ENCODE data around the gene C12orf76.
A peak's percentile ranks its signal among the peaks of the same experiment; 100 is the strongest.

The C12orf76 gene

DNA sequence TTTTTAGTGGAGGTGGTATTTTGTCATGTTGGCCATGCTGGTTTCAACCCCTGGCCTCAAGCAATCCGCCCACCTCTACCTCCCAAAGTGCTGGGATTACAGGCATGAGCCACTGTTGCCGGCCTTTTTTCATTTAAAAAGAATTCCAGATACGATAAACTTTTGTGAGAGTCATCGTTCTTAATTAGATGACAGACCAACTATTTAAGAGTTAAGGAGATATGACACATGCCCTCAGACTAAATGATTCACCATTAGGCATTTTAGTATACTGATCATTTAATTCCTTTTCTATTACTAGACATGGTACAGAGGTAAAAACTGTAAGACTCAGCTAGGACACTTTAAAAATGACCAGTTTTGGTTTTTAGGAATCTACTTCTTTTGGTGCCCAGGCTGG, 46.7 kb downstream of the C12orf76 start:
- peak overlapping the region; percentile 100 for H3K4me3 Mint-ChIP-seq
- peaks cover 44% of the 10 kb centered on the region for H3K4me1 Mint-ChIP-seq
- DNase-seq (ENCODE audit: low spot score in 2 of 2) (no peak), ATAC-seq (ENCODE audit: low read depth) (no peak)
- H3K36me3 Mint-ChIP-seq: peaks cover 13% of the 10 kb centered on the region
- H3K9me3 Mint-ChIP-seq: no peaks in the 10 kb centered on the region
- H3K27me3 Mint-ChIP-seq: no peaks in the 10 kb centered on the region
- H3K27ac Mint-ChIP-seq: peak overlapping the region; percentile 99

DNA sequence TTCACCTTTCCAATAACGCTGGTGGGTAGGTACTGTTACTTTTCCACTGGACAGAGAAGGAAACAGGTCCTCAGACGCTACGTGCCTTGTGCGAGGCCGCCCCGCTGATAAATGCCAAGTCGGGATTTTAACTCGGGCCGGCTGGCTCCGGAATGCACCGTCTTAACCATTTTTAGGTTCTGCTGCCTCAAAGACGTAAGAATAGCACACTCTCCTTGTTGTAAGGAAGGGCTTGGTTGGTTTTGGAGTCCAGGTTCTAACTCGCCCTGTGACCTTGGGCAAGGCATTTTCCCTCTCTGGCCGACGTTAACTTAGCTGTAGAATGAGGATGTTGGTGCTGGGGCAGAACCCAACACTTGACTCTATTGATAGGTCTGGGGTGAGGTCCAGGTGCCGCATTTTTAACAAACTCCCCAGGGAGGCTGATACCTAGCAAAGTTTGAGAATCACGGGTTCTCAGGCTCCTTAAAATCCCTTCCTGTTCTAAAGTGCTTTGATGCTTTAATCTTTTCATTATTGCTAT, 48.3 kb downstream of the C12orf76 start:
- ATAC-seq (ENCODE audit: low read depth) (peak; percentile 18), DNase-seq (ENCODE audit: low spot score in 2 of 2) (peak in 1 of 2 donors; percentile 43)
- Mint-ChIP-seq H3K27ac (peak overlapping the region; percentile 99), H3K27me3 (no peaks in the 10 kb centered on the region), H3K36me3 (peaks cover 7% of the 10 kb centered on the region), H3K4me1 (peaks cover 39% of the 10 kb centered on the region), H3K9me3 (no peaks in the 10 kb centered on the region), H3K4me3 (peak overlapping the region; percentile 100)

DNA sequence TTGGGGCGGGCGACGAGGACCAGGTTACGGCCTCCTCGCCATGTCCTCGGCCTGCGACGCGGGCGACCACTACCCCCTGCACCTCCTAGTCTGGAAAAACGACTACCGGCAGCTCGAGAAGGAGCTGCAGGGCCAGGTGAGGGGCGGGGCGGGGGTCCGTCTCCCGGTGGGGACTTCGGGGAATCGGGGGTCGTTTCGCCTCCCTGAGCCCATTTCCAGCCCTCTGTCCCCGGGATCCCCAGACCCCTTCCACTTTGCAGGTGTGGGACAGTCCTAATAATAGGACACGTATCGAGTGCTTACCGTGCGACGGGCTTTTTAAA, 48.7 kb downstream of the C12orf76 start:
- Mint-ChIP-seq H3K9me3 (no peaks in the 10 kb centered on the region), H3K4me3 (peak overlapping the region; percentile 100)
- no peak for ATAC-seq (ENCODE audit: low read depth)

DNA sequence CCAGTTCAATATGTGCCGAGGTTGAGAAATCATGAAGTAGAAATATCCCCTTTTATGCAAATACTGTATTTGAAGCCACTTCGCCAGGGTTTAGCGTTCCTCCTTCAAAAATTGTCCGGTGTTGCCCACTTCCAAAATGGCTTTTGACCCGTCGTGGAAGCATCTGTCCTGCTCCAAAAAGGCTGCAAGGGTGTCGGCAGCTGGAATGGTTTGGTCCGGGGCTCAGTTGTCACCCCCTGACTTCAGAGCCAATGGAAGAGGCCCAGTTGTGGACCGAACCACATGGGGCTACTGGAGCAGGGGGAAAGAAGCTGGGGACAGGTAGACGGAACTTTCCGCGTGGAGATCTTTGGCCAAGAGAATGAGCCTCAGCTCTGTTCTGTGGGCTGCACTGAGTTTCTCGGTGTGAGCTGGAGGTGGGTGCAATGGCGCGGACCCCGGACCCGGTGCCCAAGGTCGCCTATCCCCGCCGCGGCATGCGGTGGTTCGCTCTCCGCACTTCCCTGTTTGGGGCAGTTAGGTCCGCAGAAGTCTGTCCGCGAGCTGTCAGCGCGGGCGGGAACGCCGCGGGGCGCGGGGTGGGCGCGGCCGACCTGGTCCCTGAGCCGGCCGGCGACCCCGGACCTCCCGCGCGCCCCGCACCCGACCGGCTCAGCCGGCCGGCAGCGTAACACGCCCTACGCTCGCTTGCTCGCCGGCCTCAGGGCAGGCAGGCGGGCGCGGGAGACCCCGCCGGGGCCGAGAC, 49.2 kb downstream of the C12orf76 start, which contains the start of gene ANKRD13A:
TSS of gene ANKRD13A (plus strand) at position 527 of the 745 bp plus-strand sequence. CDS start 259 bp downstream, outside the sequence.
- Mint-ChIP-seq H3K27ac (peak within 1 kb of the TSS; percentile 99), H3K36me3 (peaks cover 7% of the 10 kb centered on the region), H3K27me3 (no peaks in the 10 kb centered on the region), H3K9me3 (no peaks in the 10 kb centered on the region), H3K4me3 (peak within 1 kb of the TSS; percentile 100), H3K4me1 (peaks cover 41% of the 10 kb centered on the region)
- DNase-seq (ENCODE audit: low spot score in 2 of 2) (peak; percentile 90 to 94), ATAC-seq (ENCODE audit: low read depth) (peak; percentile 56)

More for the DNA sequence above, 48.7 kb downstream of the C12orf76 start:
- Mint-ChIP-seq H3K4me1 (peaks cover 40% of the 10 kb centered on the region), H3K27me3 (no peaks in the 10 kb centered on the region), H3K27ac (peak overlapping the region; percentile 99), H3K36me3 (peaks cover 7% of the 10 kb centered on the region)
- no peak for DNase-seq (ENCODE audit: low spot score in 2 of 2)

DNA sequence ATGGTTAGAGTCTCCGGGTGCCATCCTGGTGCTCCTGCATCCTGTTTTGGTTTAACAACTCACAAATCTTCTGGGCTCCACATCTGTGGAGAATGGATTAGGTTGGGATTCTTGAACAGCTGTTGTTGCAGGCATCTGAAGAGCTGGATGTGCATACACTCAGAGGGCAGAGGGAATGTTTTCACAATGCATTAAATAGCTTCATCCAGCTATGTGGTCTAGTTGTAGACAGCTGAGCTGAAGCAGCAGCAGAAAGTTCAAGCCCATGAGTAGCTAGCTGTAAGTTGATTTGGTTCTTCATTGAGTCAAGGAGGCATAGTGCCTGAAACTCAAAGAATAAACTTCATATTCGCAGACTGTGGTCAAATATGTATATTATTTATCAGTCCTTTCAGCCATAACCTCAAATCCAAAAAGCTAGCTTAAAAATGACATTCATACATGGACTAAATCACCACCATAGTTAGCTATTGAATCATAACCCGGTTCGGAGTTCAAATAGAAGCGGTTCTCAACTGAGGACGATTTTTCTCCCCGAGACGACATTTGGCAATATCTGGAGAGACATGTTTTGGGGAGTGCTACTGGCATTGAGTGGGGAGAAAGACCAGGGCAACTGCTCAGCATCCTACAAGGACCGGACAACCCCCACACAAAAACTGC, 50.0 kb downstream of the C12orf76 start:
- Mint-ChIP-seq H3K9me3 (no peaks in the 10 kb centered on the region), H3K4me1 (peaks cover 38% of the 10 kb centered on the region), H3K27me3 (no peaks in the 10 kb centered on the region), H3K4me3 (peak overlapping the region; percentile 97), H3K27ac (peak overlapping the region; percentile 99), H3K36me3 (peaks cover 5% of the 10 kb centered on the region)
- DNase-seq (ENCODE audit: low spot score in 2 of 2) (no peak), ATAC-seq (ENCODE audit: low read depth) (no peak)

DNA sequence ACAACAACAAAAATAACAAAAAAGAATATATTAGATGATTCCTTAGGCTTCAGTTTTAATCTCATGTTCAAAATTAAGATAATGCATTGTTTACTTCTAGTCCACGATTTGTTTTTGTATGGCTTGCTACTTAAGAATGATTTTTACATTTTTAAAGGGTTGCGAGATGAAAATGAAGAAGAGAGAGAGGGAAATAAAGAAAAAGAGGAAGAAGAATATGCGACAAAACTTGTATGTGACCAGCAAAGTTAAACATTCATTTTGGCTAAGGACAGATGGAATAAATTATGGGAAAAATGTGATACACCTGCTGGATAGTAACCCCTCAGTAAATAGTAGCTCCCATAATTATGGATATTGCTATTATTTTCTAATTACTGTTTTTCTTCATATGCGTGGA, 50.9 kb downstream of the C12orf76 start:
- H3K4me3 Mint-ChIP-seq: peak overlapping the region; percentile 41
- H3K36me3 Mint-ChIP-seq: peaks cover 2% of the 10 kb centered on the region
- ATAC-seq (ENCODE audit: low read depth) (no peak), DNase-seq (ENCODE audit: low spot score in 2 of 2) (no peak)
- no peaks in the 10 kb centered on the region for H3K9me3 Mint-ChIP-seq
- H3K27me3 Mint-ChIP-seq: no peaks in the 10 kb centered on the region
- peak overlapping the region; percentile 21 for H3K27ac Mint-ChIP-seq
- peaks cover 35% of the 10 kb centered on the region for H3K4me1 Mint-ChIP-seq

DNA sequence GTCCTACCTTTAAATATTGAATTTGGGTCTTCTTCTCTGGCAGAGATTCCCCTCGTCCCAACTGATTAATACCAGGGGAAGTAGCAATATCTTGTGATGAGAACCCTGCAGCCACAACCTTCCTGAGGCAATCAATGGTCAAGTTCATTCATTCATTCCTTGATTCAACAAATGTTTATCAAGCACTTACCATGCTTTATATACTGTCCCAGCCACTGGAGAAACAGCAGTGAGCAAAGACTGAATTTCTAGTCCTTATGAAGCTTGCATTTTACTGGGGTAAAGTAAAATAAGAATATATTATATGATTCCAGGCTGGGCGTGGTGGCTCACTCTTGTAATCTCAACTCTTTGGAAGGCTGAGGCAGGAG, 51.9 kb downstream of the C12orf76 start:
- no peaks in the 10 kb centered on the region for H3K9me3 Mint-ChIP-seq
- ATAC-seq (ENCODE audit: low read depth) (no peak), DNase-seq (ENCODE audit: low spot score in 2 of 2) (no peak)
- H3K27ac Mint-ChIP-seq: peak overlapping the region; percentile 90
- peaks cover 35% of the 10 kb centered on the region for H3K4me1 Mint-ChIP-seq
- no peaks in the 10 kb centered on the region for H3K27me3 Mint-ChIP-seq
- peak overlapping the region; percentile 89 for H3K4me3 Mint-ChIP-seq
- H3K36me3 Mint-ChIP-seq: peaks cover 2% of the 10 kb centered on the region

DNA sequence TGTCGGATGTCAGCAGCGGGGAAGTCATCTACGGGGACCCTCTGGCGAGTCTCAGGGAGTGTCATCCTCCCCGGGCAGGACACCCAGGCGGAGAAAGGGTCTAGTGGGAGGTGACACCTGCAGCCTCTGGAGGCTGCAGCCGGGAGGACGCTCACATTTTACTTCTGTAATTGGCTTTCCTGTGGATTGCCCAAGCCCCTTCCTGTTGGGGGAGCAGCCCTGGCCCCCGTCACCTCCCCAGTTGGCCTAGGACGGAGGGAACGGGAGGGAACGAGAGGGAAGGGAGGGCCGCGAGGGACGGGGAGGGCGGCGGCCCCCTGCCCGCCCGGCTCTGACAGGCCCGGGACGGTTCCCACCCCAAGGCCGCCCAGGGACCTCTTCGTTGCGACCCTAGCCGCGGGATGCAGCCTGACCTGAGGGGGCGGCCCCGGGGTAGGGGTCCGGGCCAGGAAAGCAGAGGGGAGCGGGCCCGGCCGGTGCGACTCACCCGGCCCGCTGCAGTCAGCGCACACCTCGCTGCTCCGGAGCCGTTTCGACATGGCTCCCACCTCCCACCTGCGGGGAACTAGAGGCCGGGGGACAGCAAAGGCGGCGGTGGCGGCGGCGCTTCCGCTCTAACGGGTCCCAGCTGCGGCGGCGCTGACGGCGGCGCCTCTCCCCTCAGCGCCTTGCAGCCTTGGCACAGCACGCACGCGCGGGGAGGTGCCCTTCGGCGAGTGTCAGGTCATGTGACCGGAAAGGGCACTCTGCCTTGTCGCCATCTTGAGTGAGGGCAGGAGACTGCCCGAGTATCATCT, 52.4 kb downstream of the C12orf76 start, which contains the start of gene GIT2:
TSS of gene GIT2 (minus strand) at position 683 of the 797 bp plus-strand sequence. CDS start at position 539, 144 bp downstream.
- no peaks in the 10 kb centered on the region for H3K9me3 Mint-ChIP-seq
- peaks cover 2% of the 10 kb centered on the region for H3K36me3 Mint-ChIP-seq
- peak; percentile 85 to 87 for DNase-seq (ENCODE audit: low spot score in 2 of 2)
- H3K4me1 Mint-ChIP-seq: peaks cover 32% of the 10 kb centered on the region
- ATAC-seq (ENCODE audit: low read depth): peak; percentile 69
- H3K27ac Mint-ChIP-seq: peak within 1 kb of the TSS; percentile 90
- no peaks in the 10 kb centered on the region for H3K27me3 Mint-ChIP-seq
- H3K4me3 Mint-ChIP-seq: peak within 1 kb of the TSS; percentile 89

DNA sequence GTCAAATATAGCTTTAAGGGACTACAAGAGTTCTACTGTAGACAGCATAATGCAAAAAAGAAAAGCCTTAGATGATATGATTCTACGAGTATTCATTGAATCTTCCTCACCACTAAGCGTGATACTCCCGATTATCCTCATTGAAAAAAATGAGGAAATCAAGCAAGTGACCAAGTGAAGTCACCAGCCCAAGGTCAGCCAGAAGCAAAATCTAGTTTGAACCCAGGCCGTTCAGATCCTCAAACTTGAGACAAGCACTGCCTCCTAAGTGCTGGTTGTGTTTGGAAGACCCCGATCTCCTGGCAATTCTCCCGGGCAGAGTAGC, 53.0 kb downstream of the C12orf76 start:
- peak overlapping the region; percentile 90 for H3K27ac Mint-ChIP-seq
- DNase-seq (ENCODE audit: low spot score in 2 of 2) (no peak), ATAC-seq (ENCODE audit: low read depth) (no peak)
- H3K27me3 Mint-ChIP-seq: no peaks in the 10 kb centered on the region
- H3K4me3 Mint-ChIP-seq: peak overlapping the region; percentile 89
- H3K36me3 Mint-ChIP-seq: peaks cover 3% of the 10 kb centered on the region
- H3K9me3 Mint-ChIP-seq: no peaks in the 10 kb centered on the region
- H3K4me1 Mint-ChIP-seq: peaks cover 32% of the 10 kb centered on the region

DNA sequence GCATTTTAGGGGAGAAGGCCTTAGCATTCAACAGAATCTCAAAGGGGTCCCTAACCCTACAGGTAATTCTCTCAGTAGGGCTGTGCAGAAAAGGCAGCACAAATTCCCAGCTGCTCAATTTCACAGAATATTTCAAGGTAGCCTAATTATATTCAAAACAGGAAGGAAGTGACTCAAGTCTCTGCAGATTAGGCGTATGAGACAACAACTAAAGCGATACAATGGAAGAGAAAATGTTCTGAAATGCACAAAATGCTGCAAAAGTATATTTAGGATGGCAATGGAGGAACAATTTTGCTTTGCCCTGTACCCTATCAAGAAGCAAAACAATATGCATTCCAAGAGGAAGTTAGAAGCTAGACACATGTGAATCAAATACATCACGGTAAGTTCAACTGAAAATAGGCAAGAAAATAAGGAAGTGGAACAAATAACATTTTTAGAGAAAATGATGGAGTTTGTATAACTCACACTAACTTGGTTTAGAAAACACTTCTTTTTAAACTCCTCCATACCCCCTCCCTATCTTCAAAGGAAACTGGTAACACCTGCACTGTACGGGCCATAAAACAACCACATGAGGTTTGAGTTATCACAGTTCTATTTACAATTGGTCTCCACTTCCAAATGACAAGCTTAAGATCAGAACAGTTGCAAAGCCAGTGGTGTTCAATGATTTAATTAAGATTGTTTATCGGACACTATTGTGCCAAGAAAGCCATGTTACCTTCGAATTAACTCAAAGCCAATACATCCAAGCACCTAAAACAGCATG, 53.7 kb downstream of the C12orf76 start:
- H3K36me3 Mint-ChIP-seq: peaks cover 4% of the 10 kb centered on the region

DNA sequence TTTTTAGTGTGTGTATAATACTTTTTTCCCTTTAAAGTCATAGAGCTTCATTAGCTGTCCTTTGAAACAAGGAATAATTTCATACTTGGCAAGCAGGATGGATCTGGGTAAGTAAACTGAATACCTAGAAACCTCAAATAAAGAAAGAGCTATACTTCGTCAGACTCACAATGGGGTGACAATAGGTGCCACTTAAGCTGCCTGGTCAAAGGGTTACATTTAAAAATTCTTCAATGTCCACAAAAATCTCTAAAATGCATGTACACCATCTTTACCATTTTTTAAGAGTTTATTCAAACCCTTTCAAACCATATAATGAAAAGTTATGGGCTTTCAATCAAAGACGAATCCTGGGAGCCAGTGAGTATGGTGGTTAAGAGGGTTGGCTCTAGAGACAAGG, 55.2 kb downstream of the C12orf76 start:
- Mint-ChIP-seq H3K4me1 (peaks cover 27% of the 10 kb centered on the region), H3K9me3 (no peaks in the 10 kb centered on the region), H3K4me3 (no peak overlapping the region), H3K27ac (peak overlapping the region; percentile 38), H3K27me3 (no peaks in the 10 kb centered on the region), H3K36me3 (peaks cover 8% of the 10 kb centered on the region)
- ATAC-seq (ENCODE audit: low read depth) (no peak), DNase-seq (ENCODE audit: low spot score in 2 of 2) (no peak)

More for the DNA sequence above, 53.7 kb downstream of the C12orf76 start:
- H3K4me1 Mint-ChIP-seq: peaks cover 32% of the 10 kb centered on the region
- H3K9me3 Mint-ChIP-seq: no peaks in the 10 kb centered on the region
- ATAC-seq (ENCODE audit: low read depth) (peak; percentile 5), DNase-seq (ENCODE audit: low spot score in 2 of 2) (no peak)
- peak overlapping the region; percentile 90 for H3K27ac Mint-ChIP-seq
- H3K27me3 Mint-ChIP-seq: no peaks in the 10 kb centered on the region
- H3K4me3 Mint-ChIP-seq: peak overlapping the region; percentile 89

DNA sequence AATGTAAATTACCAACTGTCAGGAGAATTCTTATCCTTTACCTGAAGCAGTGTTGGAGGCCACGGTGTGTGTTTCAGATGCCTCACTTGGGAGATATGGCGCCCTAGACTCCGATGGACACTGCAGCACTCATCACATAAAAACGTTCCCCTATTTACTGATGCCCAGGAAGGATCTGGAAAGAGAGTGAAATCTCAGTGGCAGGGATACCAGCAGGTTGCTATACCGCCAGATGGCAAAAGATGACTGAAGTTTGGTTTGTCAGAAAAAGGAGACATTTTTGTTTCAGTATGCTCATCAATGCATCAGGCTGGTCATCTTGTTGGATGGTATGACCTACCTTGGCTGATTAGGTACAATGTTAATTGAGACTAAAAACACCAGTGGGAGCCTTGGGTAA, 56.7 kb downstream of the C12orf76 start:
- DNase-seq (ENCODE audit: low spot score in 2 of 2): no peak
- H3K4me1 Mint-ChIP-seq: peaks cover 19% of the 10 kb centered on the region
- H3K27ac Mint-ChIP-seq: peak overlapping the region; percentile 63
- no peak for ATAC-seq (ENCODE audit: low read depth)
- H3K4me3 Mint-ChIP-seq: no peak overlapping the region
- no peaks in the 10 kb centered on the region for H3K9me3 Mint-ChIP-seq
- no peaks in the 10 kb centered on the region for H3K27me3 Mint-ChIP-seq
- peaks cover 13% of the 10 kb centered on the region for H3K36me3 Mint-ChIP-seq

Data from memory B cell (primary cell).